IMR-90 (cell line): ENCODE data around the gene UBE2O. TPM values are rescaled to one million over a fixed set of nuclear protein-coding genes. Genes with fewer than 3 reads are reported as not detected.

ENCODE experiments used
- ATAC-seq: fragments of 200-7000 bp; cut with Tn5 transposase; 2 replicates; pipeline ENCODE4 v1.9.1; 2020; ENCODE audit warnings: low read depth, mild to moderate bottlenecking, moderate library complexity
- BruUV-seq: library from RNA; stranded (reverse); fragments of 400-500 nt; replicated peaks from 2 replicates; lab custom pipeline; 2021; lab: Mats Ljungman, UMichigan
- CTCF ChIA-PET: fragments of 300-600 bp; formaldehyde crosslinking; extraction: SDS; loops from one replicate; lab custom pipeline; 2021; ENCODE audit warnings: antibody characterized with exemption; lab: Yijun Ruan, JAX
- POLR2A ChIA-PET: fragments of 300-600 bp; sonication (Branson Sonifier 250); formaldehyde crosslinking; loops from one replicate; lab custom pipeline; 2022; ENCODE audit warnings: antibody characterized with exemption; ENCODE audit not compliant: unreplicated experiment; lab: Charles Lee
- DNase-seq: peaks from one replicate; pipeline ENCODE4 v3.0.0; 2013
- H2AFZ ChIP-seq: replicated peaks from 2 replicates; pipeline ENCODE3; 2013; ENCODE audit warnings: low read length, mild to moderate bottlenecking; ENCODE audit not compliant: poor library complexity
- H2AK5ac ChIP-seq: 2 replicates; pipeline ENCODE4 v1.6.1; 2013; ENCODE audit warnings: low read depth, low read length, inconsistent platforms
- H2AK9ac ChIP-seq: replicated peaks from 2 replicates; pipeline ENCODE3; 2013; ENCODE audit warnings: mild to moderate bottlenecking, low read depth, low read length, moderate library complexity; ENCODE audit not compliant: poor library complexity
- H2BK120ac ChIP-seq: 2 replicates; pipeline ENCODE4 v1.6.1; 2013; ENCODE audit warnings: low read depth, low read length, inconsistent platforms
- H2BK15ac ChIP-seq: 3 replicates; pipeline ENCODE4 v1.6.1; 2013; ENCODE audit warnings: low read depth, low read length, inconsistent platforms
- H2BK20ac ChIP-seq: 2 replicates; pipeline ENCODE4 v1.6.1; 2013; ENCODE audit warnings: low read depth, mild to moderate bottlenecking, inconsistent platforms, low read length, moderate library complexity
- H2BK5ac ChIP-seq: 2 replicates; pipeline ENCODE4 v1.6.1; 2013; ENCODE audit warnings: mild to moderate bottlenecking, low read depth, low read length, inconsistent platforms; ENCODE audit not compliant: poor library complexity, severe bottlenecking
- H3K14ac ChIP-seq: replicated peaks from 2 replicates; pipeline ENCODE4 v1.6.1; 2013; ENCODE audit warnings: low read depth, low read length, inconsistent platforms
- H3K18ac ChIP-seq: 2 replicates; pipeline ENCODE4 v1.6.1; 2013; ENCODE audit warnings: low read depth, low read length, control low read depth
- H3K23ac ChIP-seq: 2 replicates; pipeline ENCODE4 v1.6.1; 2013; ENCODE audit warnings: low read depth, low read length, inconsistent platforms
- H3K27ac ChIP-seq: 2 replicates; pipeline ENCODE4 v1.5.1; 2013; ENCODE audit warnings: mild to moderate bottlenecking, control low read depth, low read length; ENCODE audit not compliant: insufficient read depth
- H3K27me3 ChIP-seq: 2 replicates; pipeline ENCODE4 v1.6.1; 2013; ENCODE audit warnings: low read length; ENCODE audit not compliant: control insufficient read depth, insufficient read depth
- H3K36me3 ChIP-seq: 2 replicates; pipeline ENCODE4 v1.6.1; 2013; ENCODE audit warnings: low read length, mixed read lengths; ENCODE audit not compliant: control insufficient read depth, insufficient read depth
- H3K4ac ChIP-seq: 2 replicates; pipeline ENCODE4 v1.6.1; 2013; ENCODE audit warnings: low read depth, low read length, inconsistent platforms
- H3K4me1 ChIP-seq: 2 replicates; pipeline ENCODE4 v1.6.1; 2013; ENCODE audit warnings: low read length, mixed read lengths; ENCODE audit not compliant: control insufficient read depth, insufficient read depth
- H3K4me2 ChIP-seq: 2 replicates; pipeline ENCODE4 v1.6.1; 2013; ENCODE audit warnings: low read depth, mild to moderate bottlenecking, control low read depth, low read length, moderate library complexity
- H3K4me3 ChIP-seq: 2 replicates; pipeline ENCODE4 v1.5.1; 2013; ENCODE audit warnings: low read depth, mild to moderate bottlenecking, control low read depth, low read length, moderate library complexity; ENCODE audit not compliant: insufficient read depth
- H3K56ac ChIP-seq: 2 replicates; pipeline ENCODE4 v1.6.1; 2013; ENCODE audit warnings: low read length, inconsistent platforms; ENCODE audit not compliant: insufficient read depth; ENCODE audit errors: extremely low read depth
- H3K79me1 ChIP-seq, 2 experiments: 2 replicates each; pipeline ENCODE4 v1.6.1; 2013; ENCODE audit warnings: low read length in 2 of 2, inconsistent platforms in 1 of 2, low read depth in 1 of 2
- H3K9ac ChIP-seq: 2 replicates; pipeline ENCODE4 v1.6.1; 2013; ENCODE audit warnings: low read depth, low read length, control low read depth
- H3K9me1 ChIP-seq: 2 replicates; pipeline ENCODE4 v1.6.1; 2013; ENCODE audit warnings: low read length, inconsistent platforms; ENCODE audit not compliant: insufficient read depth
- H3K9me3 ChIP-seq: 2 replicates; pipeline ENCODE4 v1.6.1; 2013; ENCODE audit warnings: low read length; ENCODE audit not compliant: control insufficient read depth, insufficient read depth
- H4K20me1 ChIP-seq: 2 replicates; pipeline ENCODE4 v1.6.1; 2013; ENCODE audit warnings: low read length, inconsistent platforms; ENCODE audit not compliant: insufficient read depth
- H4K5ac ChIP-seq: 2 replicates; pipeline ENCODE4 v1.6.1; 2013; ENCODE audit warnings: mild to moderate bottlenecking, low read depth, low read length, control low read depth
- H4K8ac ChIP-seq, 2 experiments: 2 replicates each; pipeline ENCODE4 v1.6.1; 2013; ENCODE audit warnings: low read depth in 2 of 2, low read length in 2 of 2, control low read depth in 1 of 2, inconsistent platforms in 1 of 2
- H4K91ac ChIP-seq: 2 replicates; pipeline ENCODE4 v1.6.1; 2013; ENCODE audit warnings: low read depth, low read length, inconsistent platforms; ENCODE audit not compliant: insufficient read depth
- BHLHE40 ChIP-seq: fragments of 150-350 bp; IDR thresholded peaks from 2 replicates; pipeline ENCODE4 v1.6.1; 2016; ENCODE audit warnings: mild to moderate bottlenecking, low read depth, low read length
- CEBPB ChIP-seq: IDR thresholded peaks from 2 replicates; pipeline ENCODE4 v1.6.1; 2012; ENCODE audit warnings: low read depth, low read length, improper control_type of control experiment
- CHD1 ChIP-seq: IDR thresholded peaks from 2 replicates; pipeline ENCODE4 v1.6.1; 2012; ENCODE audit warnings: low read depth, low read length, improper control_type of control experiment
- MAFK ChIP-seq: IDR thresholded peaks from 2 replicates; pipeline ENCODE4 v1.6.1; 2012; ENCODE audit warnings: low read depth, low read length, improper control_type of control experiment
- MAZ ChIP-seq: IDR thresholded peaks from 2 replicates; pipeline ENCODE4 v1.6.1; 2012; ENCODE audit warnings: low read depth, mild to moderate bottlenecking, low read length, improper control_type of control experiment, moderate library complexity, borderline replicate concordance
- POLR2A ChIP-seq: IDR thresholded peaks from 2 replicates; pipeline ENCODE4 v1.6.1; 2012; ENCODE audit warnings: mild to moderate bottlenecking, low read depth, low read length
- RAD21 ChIP-seq: IDR thresholded peaks from 2 replicates; pipeline ENCODE4 v1.6.1; 2012; ENCODE audit warnings: low read length, improper control_type of control experiment
- RCOR1 ChIP-seq: IDR thresholded peaks from 2 replicates; pipeline ENCODE4 v1.6.1; 2012; ENCODE audit warnings: mild to moderate bottlenecking, low read length, improper control_type of control experiment; ENCODE audit not compliant: insufficient replicate concordance
- WGBS, 2 experiments: methylation state at CpG; one replicate each; pipeline versions ENCODE4 v1.1.5 to v1.1.7; 2013; ENCODE audit warnings: missing lambda C conversion rate in 2 of 2; ENCODE audit not compliant: insufficient read length in 1 of 2; ENCODE audit errors: extremely low coverage in 2 of 2; 5-methylcytosine and 5-hydroxymethylcytosine counted together
- dilution Hi-C: fragments of 300-500 bp; cut with HindIII; formaldehyde crosslinking; loops from one replicate; pipeline ENCODE4 v1.14.3; 2018; ENCODE audit warnings: low sequenced_read_pairs; ENCODE audit not compliant: unreplicated experiment
- in situ Hi-C: fragments of 300-500 bp; cut with MboI; formaldehyde crosslinking; loops from 3 replicates; pipeline ENCODE4 v1.14.3; 2019; ENCODE audit warnings: low sequenced_read_pairs, inconsistent platforms, mixed read lengths
- intact Hi-C: fragments of 100-400 bp; cut with micrococcal nuclease; formaldehyde crosslinking; loops from 2 replicates; pipeline ENCODE4 v1.10.0; 2022
- polyA plus RNA-seq, 3 experiments: library from polyadenylated mRNA; depleted of rRNA; stranded (reverse); fragments of >200 nt; gene quantifications; 2 replicates each; pipeline ENCODE4 v1.2.3, GENCODE V29; 2012; ENCODE audit warnings: low replicate concordance in 1 of 3
- total RNA-seq: library from RNA; depleted of rRNA; stranded (reverse); fragments of >200 nt; gene quantifications from 2 replicates; pipeline ENCODE4 v1.2.3, GENCODE V29; 2012

Gene UBE2O
- total and polyA plus RNA-seq, 2 of the 4 experiments (the other 2 are of a cell fraction), result 17.6 TPM

DNA sequence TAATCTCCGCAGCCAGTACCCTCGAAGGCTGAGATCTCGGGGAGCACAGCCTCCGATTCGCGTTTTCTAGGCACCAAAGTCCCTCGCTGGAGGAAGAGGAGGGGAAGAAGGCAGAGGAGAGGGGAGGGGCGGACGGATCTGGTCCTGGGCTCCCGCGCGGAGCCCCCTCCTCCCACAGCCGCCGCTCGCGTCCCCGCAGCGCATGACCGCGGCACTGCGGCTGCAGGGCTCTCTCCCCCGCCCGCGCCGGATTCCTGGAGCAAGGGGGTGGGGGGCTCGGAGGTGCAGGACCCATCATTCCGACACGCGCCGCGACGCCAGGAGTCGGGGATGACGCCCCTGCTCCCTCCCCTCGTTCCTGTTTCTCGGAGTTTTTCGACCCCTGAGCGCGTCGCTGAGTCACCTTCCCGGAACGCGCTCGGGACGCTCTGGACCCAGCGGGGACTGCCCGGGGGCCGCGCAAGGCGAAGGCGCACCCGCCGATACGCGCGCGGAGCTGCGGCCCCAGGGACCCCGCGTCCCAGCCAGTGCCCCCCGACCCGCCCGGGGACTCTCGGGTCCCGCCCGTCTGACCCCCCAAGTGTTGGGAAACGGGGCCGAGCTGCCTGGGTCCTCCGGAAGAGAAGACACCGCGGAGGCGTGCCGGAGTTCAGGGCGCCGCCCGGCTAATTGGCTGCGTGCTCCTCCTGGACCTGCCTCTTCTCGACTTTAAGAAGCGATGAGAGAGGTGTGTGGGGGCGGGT, 70.0 kb downstream of the UBE2O start (continued):
- TF ChIP-seq RAD21, result no peak
- peak; percentile 93 for TF ChIP-seq MAZ

GRCh38 chr17:76382351-76382802, 70.6 kb downstream of the UBE2O start:
- Histone ChIP-seq H3K4me3 (peak overlapping the region; percentile 80), H3K9ac (peak overlapping the region; percentile 60), H3K9me3 (no peaks in the 10 kb centered on the region), H3K27me3 (no peaks in the 10 kb centered on the region), H2BK5ac (peak overlapping the region; percentile 81), H4K20me1 (peaks cover 16% of the 10 kb centered on the region), H2BK15ac (peak overlapping the region; percentile 91), H2AK9ac (peak overlapping the region; percentile 83), H3K4ac (peak overlapping the region; percentile 95), H3K18ac (peak overlapping the region; percentile 18), H3K4me2 (peak overlapping the region; percentile 98), H3K9me1 (peaks cover 9% of the 10 kb centered on the region), H3K79me1 (peaks cover 16 to 65% of the 10 kb centered on the region in 2 experiments), H2AK5ac (peak overlapping the region; percentile 96), H3K4me1 (peaks cover 14% of the 10 kb centered on the region), H2BK120ac (peak overlapping the region; percentile 92; the same call in 1 of the 2 replicates), H3K27ac (peak overlapping the region; percentile 66), H2BK20ac (peak overlapping the region; percentile 85; the same call in 1 of the 2 replicates), H4K8ac (peak overlapping the region; percentile 95 to 97), H2AFZ (peak overlapping the region; percentile 89), H3K23ac (peak overlapping the region; percentile 96), H3K14ac (peak overlapping the region; percentile 84), H3K36me3 (peaks cover 7% of the 10 kb centered on the region), H4K91ac (peak overlapping the region; percentile 96), H4K5ac (peak overlapping the region; percentile 1; the same call in 1 of the 2 replicates), H3K56ac (peak overlapping the region; percentile 76)
- intact Hi-C loops, result no loop called here
- POLR2A ChIA-PET, result no interaction called here
- BruUV-seq, result no TSS peak
- CTCF ChIA-PET, result interaction anchor here (1.8 kb wide), 1 partner anchor 12 kb away, joined by 9 read pairs; no protein-coding TSS in a partner anchor
- ATAC-seq (no peak), DNase-seq (peak; percentile 67)
- TF ChIP-seq RCOR1 (no peak), CEBPB (no peak), POLR2A (no peak), MAFK (no peak), BHLHE40 (no peak), CHD1 (no peak)
- in situ Hi-C loops, result no loop called here
- WGBS, 2 experiments, result 30% methylated on average over 2 of the region's 21 CpGs; no CpG with 5 or more reads in 1 of the 2 experiments
- dilution Hi-C loops, result no loop called here
